Left ventricle myocardium inferior (tissue), 1 donor: ENCODE results near the gene CHD6. TPM values are rescaled to one million over a fixed set of nuclear protein-coding genes. Genes with fewer than 3 reads are reported as not detected.

Source experiments
- DNase-seq: peaks from one replicate; pipeline ENCODE4 v3.0.0-alpha.2; 2020
- H3K27ac ChIP-seq: fragments of 200-600 bp; replicated peaks from 2 replicates; pipeline ENCODE4 v1.8.0; 2021
- H3K27me3 ChIP-seq: fragments of 200-600 bp; 2 replicates; pipeline ENCODE4 v1.8.0; 2021; ENCODE audit warnings: low read depth
- H3K36me3 ChIP-seq: fragments of 200-600 bp; 2 replicates; pipeline ENCODE4 v1.8.0; 2021
- H3K4me1 ChIP-seq: fragments of 200-600 bp; 2 replicates; pipeline ENCODE4 v1.8.0; 2021
- H3K4me3 ChIP-seq: fragments of 200-600 bp; 2 replicates; pipeline ENCODE4 v1.8.0; 2021; ENCODE audit warnings: mild to moderate bottlenecking, moderate library complexity
- H3K9me3 ChIP-seq: fragments of 200-600 bp; replicated peaks from 2 replicates; pipeline ENCODE4 v1.8.0; 2021
- intact Hi-C: fragments of 100-400 bp; cut with micrococcal nuclease; formaldehyde crosslinking; loops from one replicate; pipeline ENCODE4 v1.11.0; 2022
- total RNA-seq: library from RNA; stranded (reverse); fragmentation: NEBNext Ultra II Directional; extraction: Animal tissue kit (Norgen Biotek cat#: 25700); gene quantifications from one replicate; pipeline ENCODE4 v1.2.1, GENCODE V29; 2021
- TF ChIP-seq, protein P1 (sequence below): fragments of 200-600 bp; IDR thresholded peaks from 2 replicates; pipeline ENCODE4 v1.8.0; 2021; ENCODE audit warnings: antibody characterized with exemption, mild to moderate bottlenecking, borderline replicate concordance
- donor health status: DM: no; HTN: yes; CAD: no; lungs with severe emphysema.

The CHD6 gene
- total RNA-seq, 1 donor from 2014 or later: 38.9 TPM

GRCh38 chr20:41411391-41411847, 206.8 kb downstream of the CHD6 start:
- Histone ChIP-seq H3K36me3 (peaks cover 84% of the 10 kb centered on the region), H3K27ac (peak overlapping the region; percentile 80), H3K4me1 (peaks cover 53% of the 10 kb centered on the region), H3K9me3 (no peaks in the 10 kb centered on the region), H3K27me3 (no peaks in the 10 kb centered on the region), H3K4me3 (no peak overlapping the region)
- DNase-seq: no peak
- intact Hi-C loops: loop anchor here (5.0 to 10.0 kb wide), 2 partner anchors 69 to 277 kb away; partner anchors contain the start of genes LPIN3 and PLCG1
- TF ChIP-seq, protein P1, sequence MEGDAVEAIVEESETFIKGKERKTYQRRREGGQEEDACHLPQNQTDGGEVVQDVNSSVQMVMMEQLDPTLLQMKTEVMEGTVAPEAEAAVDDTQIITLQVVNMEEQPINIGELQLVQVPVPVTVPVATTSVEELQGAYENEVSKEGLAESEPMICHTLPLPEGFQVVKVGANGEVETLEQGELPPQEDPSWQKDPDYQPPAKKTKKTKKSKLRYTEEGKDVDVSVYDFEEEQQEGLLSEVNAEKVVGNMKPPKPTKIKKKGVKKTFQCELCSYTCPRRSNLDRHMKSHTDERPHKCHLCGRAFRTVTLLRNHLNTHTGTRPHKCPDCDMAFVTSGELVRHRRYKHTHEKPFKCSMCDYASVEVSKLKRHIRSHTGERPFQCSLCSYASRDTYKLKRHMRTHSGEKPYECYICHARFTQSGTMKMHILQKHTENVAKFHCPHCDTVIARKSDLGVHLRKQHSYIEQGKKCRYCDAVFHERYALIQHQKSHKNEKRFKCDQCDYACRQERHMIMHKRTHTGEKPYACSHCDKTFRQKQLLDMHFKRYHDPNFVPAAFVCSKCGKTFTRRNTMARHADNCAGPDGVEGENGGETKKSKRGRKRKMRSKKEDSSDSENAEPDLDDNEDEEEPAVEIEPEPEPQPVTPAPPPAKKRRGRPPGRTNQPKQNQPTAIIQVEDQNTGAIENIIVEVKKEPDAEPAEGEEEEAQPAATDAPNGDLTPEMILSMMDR: peak; percentile 62

GRCh38 chr20:41408986-41409385, 209.2 kb downstream of the CHD6 start:
- TF ChIP-seq, protein P1: no peak
- H3K4me1 ChIP-seq: peaks cover 69% of the 10 kb centered on the region
- H3K36me3 ChIP-seq: peaks cover 73% of the 10 kb centered on the region
- no peaks in the 10 kb centered on the region for H3K9me3 ChIP-seq
- no peaks in the 10 kb centered on the region for H3K27me3 ChIP-seq
- no peak overlapping the region for H3K4me3 ChIP-seq
- DNase-seq: no peak
- intact Hi-C loops: loop anchor here (10.0 kb wide), 1 partner anchor 424 kb away; no protein-coding TSS in a partner anchor
- H3K27ac ChIP-seq: peak overlapping the region; percentile 32

DNA sequence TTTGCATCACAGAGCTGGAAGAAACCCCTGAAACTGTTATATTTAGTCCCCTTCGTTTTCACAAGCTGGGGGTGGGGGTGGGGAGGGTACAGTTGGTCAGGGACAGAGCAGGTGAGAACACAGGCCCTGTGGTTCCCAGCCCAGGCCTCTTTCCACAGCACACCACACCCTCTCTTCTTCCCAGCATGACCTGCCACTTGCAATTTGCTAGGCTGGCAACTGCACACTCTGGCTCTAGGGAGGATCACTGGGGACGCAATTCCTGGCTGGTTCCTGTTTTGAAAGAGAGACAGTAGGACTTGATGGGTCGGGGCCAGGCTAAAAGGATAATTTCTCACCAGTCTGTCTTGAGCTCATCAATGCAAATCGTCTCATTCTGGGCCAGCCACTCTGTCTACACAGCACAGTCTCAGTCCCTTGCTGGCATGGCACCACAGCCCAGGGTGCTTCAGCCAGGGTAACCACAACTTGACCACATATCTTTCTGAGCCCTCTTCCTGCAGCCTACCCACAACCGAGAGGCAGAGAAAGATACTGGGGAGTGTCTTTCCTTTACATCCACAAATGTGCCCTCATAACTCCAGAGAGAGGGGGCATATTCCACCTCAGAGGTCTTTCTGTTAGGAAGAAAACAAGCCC, 209.9 kb downstream of the CHD6 start:
- intact Hi-C loops: loop anchor here (10.0 kb wide), 1 partner anchor 423 kb away; no protein-coding TSS in a partner anchor
- Histone ChIP-seq H3K4me1 (peaks cover 69% of the 10 kb centered on the region), H3K9me3 (no peaks in the 10 kb centered on the region), H3K27me3 (no peaks in the 10 kb centered on the region), H3K36me3 (peaks cover 73% of the 10 kb centered on the region), H3K27ac (peak overlapping the region; percentile 32), H3K4me3 (no peak overlapping the region)
- DNase-seq: no peak
- TF ChIP-seq, protein P1: no peak

GRCh38 chr20:41407607-41408006, 210.6 kb downstream of the CHD6 start:
- Histone ChIP-seq H3K27me3 (no peaks in the 10 kb centered on the region), H3K27ac (no peak overlapping the region), H3K36me3 (peaks cover 73% of the 10 kb centered on the region), H3K4me3 (no peak overlapping the region), H3K4me1 (peaks cover 69% of the 10 kb centered on the region), H3K9me3 (no peaks in the 10 kb centered on the region)
- intact Hi-C loops: loop anchor here (10.0 kb wide), 1 partner anchor 423 kb away; no protein-coding TSS in a partner anchor
- TF ChIP-seq, protein P1: no peak
- DNase-seq: no peak

DNA sequence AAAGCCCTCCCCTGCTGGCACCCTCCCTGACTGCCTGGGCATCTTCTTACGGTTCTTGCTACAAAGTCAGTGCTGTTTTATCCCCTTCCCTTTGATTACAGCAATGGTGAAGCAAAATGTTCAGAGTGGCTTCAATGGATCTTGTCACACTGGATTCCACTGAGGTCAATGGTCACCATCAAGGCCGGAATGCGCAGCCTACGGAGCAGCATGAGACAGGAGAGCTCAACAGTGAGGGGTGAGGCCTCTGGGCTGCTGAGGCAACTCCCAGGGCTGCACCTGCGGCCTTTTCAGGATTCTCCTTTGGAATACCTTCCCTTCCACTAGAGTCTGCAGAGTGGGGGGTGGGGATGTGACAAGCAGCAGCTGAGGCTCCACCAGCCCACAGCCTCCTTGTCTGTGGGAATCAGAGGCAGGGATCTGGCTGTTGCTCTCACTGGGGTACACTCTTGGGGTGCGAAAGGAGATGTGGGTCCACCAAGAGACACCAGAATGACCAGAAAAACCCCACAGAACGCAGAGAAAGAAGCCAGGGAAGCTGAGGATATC, 211.2 kb downstream of the CHD6 start:
- no peak for DNase-seq
- TF ChIP-seq, protein P1: no peak
- intact Hi-C loops: loop anchor here (10.0 kb wide), 1 partner anchor 422 kb away; no protein-coding TSS in a partner anchor
- no peaks in the 10 kb centered on the region for H3K27me3 ChIP-seq
- no peak overlapping the region for H3K4me3 ChIP-seq
- H3K9me3 ChIP-seq: no peaks in the 10 kb centered on the region
- H3K4me1 ChIP-seq: peaks cover 64% of the 10 kb centered on the region
- peaks cover 67% of the 10 kb centered on the region for H3K36me3 ChIP-seq
- H3K27ac ChIP-seq: peak overlapping the region; percentile 51
